Measurements from ENCODE around the gene DDX41.

DNA sequence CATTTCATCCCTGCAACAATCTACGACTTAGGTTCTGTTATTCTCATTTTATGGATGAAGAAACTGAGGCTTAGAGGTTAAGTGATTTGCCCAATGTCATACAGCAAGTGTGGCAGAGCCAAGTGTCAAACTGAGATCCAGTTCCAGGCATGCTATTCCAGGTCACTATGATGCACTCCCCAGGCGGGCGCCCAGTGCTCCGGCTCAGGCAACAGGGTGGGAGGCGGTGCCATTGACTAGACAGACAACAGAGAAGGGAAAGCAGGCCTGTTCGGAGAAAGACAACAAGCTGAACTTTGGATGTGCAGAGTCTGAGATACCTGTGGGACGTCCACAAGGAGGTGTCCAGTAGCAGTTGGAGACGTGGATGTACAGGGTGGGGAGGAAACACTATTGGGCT lies 10.8 kb upstream of the DDX41 start:
- no peak for TF ChIP-seq CTCF (IDR thresholded peaks at IDR 0.05)
- no peak for TF ChIP-seq POLR2AphosphoS5 (IDR thresholded peaks at IDR 0.05)
